Embryonic facial prominence (tissue), 1 donor: ENCODE data around the gene NUTM2B.
"Not testable (repeated sequence)": the region's sequence is repeated elsewhere in the genome, so short reads cannot be mapped to it uniquely, and the experiment has no call there.

Experiments
- DNase-seq: peaks from one replicate; pipeline ENCODE4 v3.0.0-alpha.2; 2016; ENCODE audit errors: extremely low spot score

The NUTM2B gene, protein sequence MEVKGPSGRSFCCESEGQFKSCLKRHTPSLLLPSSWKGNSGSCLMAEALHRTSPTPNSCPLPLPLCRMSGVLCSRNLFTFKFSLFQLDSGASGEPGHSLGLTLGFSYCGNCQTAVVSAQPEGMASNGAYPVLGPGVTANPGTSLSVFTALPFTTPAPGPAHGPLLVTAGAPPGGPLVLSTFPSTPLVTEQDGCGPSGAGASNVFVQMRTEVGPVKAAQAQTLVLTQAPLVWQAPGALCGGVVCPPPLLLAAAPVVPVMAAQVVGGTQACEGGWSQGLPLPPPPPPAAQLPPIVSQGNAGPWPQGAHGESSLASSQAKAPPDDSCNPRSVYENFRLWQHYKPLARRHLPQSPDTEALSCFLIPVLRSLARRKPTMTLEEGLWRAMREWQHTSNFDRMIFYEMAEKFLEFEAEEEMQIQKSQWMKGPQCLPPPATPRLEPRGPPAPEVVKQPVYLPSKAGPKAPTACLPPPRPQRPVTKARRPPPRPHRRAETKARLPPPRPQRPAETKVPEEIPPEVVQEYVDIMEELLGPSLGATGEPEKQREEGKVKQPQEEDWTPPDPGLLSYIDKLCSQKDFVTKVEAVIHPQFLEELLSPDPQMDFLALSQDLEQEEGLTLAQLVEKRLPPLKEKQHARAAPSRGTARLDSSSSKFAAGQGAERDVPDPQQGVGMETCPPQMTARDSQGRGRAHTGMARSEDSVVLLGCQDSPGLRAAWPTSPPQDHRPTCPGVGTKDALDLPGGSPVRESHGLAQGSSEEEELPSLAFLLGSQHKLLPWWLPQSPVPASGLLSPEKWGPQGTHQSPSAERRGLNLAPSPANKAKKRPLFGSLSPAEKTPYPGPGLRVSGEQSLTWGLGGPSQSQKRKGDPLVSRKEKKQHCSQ

DNA sequence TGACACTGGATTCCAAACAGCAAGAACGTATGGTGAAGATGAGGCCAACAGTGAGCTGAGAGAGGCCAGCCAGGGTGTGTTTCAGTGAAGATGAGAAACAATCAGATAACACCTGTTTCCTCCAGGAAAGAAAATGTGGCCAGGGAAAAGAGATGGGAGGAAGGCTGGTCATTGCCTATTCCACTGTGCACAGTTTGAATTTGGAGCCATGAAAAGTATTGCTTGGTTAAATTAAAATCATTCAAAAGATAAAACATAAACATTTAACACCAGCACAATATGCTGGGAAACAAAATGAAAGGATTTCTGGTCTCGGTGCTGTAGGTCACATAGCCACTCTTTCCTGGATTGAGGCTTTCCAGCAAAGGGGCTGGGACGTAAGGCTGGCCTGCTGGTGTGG lies at the start of gene NUTM2B:
Gene NUTM2B, plus strand, starts transcription at position 301 of the 400 bp plus-strand sequence. CDS start 383 bp downstream, outside the sequence.
- not testable (repeated sequence) for DNase-seq

DNA sequence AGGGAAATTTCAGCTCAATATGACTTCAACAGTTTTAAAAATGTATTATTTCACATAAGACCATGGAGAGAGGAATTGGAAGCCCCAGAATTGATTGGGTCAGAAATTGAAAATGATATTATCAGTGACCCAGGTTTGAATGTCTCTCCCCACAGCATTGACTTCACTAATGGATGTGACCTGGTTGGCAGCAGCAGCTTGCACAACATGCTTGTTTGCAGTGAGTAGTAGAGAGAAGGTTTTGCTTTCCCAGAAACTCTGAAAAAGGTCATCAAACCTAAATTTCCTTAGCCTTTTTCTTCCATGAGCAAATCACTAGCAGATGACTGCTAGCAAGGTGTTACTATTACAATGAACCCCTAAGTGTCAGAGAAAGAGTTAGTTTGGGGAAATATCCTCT lies 39.7 kb upstream of the NUTM2B start:
- not testable (repeated sequence) for DNase-seq

DNA sequence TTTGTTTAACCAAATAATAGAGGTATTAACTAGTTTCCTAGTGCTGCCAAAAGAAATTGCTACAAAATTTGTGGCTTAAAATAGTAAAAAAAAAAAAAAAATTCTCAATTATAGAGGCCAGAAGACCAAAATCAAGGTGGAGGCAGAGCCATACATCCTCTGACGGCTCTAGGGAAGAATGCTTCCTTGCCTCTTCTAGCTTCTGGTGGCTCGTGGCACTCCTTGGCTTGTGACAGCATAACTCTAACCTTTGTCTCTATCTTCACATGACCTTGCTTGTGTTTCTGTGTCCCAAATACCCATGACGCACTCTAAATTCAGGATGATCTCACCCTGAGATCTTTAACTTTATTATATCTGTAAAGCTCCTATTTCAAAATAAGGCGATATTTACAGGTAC lies 38.3 kb upstream of the NUTM2B start:
- not testable (repeated sequence) for DNase-seq

DNA sequence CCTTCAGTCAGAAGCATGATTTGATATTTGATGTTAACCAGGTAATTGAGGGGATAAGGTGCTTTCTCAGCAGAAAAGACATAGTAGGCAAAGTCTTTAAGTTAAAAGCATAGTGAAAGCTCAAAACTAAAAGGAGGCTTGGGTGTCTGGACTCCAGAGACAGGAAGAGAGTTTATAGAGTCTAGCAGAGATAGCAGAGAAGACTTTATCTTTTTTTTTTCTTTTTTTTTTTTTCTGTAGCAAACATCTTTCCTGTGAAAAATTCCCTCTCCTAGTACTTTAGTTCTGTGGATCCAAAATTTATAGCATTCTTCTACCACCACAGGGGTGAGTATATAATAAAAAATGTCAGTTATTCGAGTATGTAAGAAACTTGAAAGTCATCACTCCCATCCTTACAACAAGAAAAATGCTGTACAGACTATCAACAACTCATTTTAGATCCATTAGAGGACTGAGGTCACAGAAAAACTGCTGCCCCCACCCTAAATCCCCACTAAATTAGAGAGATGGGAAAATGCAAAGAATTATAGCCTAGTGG lies 33.7 kb upstream of the NUTM2B start:
- not testable (repeated sequence) for DNase-seq

DNA sequence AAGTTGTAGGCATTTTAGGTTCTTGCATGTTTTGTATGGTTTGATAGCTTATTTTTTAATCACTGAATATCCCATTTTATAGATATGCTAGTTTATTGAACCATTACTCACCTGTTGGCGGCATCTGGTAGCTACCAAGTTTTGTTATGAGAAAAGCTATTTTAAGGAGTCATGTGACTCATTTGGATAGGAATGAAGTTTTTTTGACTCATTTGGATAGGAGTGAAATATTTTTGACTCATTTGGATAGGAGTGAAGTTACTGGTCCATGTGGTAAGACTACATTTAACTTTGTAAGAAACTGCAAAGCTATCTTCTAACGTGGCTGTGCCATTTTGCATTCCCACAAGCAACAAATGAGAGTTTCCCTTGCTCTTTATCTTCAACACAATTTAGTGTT lies 28.1 kb upstream of the NUTM2B start:
- not testable (repeated sequence) for DNase-seq

DNA sequence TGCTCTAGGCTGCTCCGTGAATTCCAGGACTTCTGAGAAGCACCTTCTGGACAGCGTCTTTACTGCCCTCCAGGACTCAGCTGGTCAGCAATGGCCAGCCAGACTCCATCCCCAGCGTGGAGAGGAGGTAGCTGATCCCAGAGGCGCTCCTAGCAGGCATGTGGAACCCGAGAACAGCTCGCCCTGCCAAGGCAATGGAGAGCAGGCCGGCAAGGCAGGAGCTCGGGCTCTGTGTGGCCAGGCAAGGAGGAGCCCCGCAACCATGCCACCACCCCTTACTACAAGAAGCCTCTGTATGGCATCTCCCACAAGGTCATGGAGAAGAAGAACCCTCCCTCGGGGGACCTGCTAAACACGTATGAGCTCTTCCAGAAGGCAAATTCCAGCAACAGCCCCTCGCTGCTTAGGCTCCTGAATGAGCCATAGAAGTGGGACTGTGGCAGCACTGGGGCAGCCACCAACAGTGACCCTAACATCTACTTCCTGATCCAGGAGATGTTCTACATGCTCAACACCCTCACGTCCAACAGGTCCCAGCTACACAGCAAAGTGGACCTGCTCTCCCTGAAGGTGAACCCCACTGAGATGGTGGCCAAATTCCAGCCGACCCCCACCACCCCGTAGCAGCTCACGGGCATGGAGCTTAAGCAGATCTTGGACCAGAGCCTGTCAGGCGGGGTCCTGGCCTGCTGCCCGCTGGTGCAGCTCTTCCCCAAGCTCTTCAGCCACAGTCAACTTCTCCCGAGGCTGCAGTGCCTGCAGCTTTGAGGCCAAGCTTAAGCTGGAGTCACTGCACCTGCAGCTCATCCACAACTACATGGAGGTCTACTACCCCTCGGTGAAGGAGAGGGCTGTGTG lies 19.8 kb upstream of the NUTM2B start:
- DNase-seq: not testable (repeated sequence)

DNA sequence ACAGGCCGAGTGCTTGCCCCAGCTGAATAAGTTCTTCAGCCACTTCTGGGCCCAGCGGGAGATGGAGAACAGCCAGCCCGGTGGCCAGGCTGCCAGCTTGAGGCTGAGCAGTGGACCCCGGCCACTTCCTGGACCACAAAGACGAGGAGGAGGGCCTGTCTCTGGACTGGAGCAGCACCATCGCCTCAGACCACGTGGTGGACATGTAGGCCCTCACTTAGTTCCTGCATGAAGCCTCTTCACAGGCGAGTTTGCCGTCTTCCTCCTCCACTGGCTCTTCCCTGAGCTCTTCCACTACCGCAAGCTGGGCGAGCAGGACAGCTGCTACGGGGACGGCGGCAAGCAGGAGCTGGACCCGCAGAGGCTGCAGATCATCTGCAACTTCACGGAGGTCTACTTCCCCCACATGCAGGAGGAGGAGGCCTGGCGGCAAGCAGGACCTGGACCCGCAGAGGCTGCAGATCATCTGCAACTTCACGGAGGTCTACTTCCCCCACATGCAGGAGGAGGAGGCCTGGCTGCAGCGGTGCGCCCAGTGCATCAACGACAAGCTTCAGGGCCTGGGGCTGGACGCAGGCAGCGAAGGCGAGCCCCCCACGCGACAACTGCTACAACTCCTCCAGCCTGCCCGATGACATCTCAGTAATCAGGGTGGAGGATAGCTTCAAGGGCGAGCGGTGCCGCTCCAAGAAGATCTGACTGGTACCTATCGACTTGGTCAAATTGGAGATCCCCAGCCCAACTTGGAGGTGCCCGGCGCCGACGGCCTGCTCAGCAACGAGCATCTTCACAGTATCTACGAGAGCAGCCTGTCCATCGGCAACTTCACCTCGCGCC lies 18.9 kb upstream of the NUTM2B start:
- not testable (repeated sequence) for DNase-seq

DNA sequence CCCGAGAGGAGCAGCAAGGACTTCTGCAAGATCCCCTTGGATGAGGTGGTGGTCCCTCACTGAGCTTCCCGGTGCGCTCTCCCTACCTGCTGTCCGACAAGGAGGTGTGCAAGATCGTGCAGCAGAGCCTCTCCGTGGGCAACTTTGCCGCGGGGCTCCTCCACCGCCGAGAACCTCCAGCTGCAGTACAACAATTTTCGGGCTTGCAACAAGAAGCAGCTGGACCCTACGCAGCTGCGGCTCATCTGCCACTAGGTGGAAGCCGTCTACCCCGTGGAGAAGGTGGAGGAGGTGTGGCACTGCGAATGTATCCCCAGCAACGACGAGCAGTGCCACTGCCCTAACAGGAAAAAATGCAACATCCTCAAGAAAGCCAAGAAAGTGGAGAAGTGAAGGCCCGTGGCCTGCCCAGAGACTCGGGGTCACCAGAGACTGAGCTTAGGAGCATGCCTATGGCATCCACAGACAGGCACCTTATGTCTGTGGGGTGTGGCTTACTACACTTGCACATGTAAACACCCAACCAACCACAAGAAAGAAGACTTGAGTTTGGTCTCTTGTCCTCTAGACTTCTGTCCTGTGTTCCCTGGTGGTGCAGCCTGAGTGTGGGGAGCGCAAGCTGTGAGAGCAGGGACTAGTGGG lies 17.9 kb upstream of the NUTM2B start:
- not testable (repeated sequence) for DNase-seq

DNA sequence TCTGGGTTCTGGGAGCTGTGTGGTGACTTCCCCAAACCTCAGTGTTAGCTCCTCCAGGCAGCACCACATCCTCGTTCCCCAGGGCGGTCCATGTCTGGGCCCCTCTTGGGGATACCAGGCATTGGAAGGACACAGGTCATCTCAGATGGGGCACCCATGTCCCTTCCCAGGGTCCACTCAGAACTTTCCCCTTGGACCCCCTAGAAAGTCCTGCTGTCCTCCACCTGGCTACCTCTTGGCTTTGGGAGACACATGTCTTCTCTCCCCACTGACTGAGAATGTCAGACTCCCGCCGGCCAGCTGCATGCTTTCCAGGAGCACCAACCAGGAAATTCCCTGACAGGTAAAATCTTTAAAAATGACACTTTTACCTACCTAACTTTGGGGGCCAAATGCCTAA lies 16.4 kb upstream of the NUTM2B start:
- DNase-seq: not testable (repeated sequence)

DNA sequence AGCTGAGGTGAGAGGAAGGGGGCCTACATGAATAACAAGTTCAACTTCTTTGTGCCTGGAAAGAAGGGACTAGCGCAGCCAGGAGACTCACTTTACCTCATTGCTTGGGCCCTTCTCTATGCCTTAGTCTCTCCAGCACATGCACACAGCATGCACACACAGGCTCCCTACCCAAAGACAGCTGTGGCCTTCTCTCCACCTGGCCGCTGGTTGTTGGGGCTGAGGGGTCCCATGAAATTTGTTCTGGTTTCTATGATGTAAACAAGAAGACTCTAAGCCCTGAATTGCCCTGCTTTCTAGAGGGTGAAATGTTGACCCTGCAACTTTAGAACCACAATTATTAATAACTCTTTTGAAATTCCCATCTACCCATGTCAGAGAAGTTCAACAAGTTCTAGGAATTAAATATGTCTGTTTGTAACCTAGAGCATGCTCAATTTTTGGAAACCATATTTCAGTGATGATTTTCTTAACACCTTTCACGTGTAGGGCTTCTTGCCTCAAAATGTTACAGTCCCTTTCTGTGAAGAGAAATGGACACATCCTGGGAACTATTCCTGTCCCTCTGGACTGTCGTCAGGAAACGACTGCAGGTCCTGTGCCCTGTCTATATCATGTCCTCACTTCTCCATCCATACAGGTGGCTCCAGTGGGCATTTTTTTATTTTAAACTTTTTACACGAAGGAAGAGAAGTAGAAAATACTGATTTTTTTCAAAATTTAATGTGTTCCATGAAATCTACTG lies 15.4 kb upstream of the NUTM2B start:
- DNase-seq: not testable (repeated sequence)

DNA sequence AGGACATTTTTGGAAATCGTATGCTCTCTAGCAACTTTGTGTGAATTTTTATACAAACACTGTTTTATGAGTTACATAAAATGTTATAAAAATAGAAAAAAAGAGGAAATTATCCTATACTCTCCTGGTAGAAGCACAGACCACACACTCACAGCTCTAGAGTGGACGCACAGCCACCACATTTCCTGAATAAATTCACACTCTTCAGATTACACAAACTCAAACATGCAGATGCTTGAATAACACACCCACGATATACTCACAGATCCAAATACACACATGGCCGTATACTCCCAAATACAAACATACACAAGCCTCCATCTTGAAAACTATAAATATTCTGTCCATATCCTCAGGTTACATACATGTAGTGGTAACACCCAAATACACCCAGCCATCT lies 14.2 kb upstream of the NUTM2B start:
- not testable (repeated sequence) for DNase-seq

DNA sequence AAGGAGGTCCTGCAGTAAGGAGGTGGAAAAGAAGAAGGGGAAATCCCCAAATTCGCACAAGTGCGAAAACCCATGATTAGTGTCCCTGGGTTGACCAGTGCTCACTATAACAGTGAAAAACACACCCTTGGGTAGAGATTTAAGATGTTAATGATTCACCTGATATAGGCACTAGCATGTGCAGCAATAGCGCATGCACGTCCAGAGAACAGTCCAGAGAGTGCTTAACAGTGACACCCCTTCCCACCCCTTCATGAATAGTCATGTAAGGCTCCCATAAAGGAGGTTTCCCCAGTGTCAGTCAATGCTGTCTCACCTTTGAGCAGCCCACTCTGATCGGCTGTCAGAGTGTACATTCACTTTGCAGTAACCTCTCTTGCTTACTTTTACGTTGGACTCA lies 6.4 kb upstream of the NUTM2B start:
- DNase-seq: not testable (repeated sequence)

DNA sequence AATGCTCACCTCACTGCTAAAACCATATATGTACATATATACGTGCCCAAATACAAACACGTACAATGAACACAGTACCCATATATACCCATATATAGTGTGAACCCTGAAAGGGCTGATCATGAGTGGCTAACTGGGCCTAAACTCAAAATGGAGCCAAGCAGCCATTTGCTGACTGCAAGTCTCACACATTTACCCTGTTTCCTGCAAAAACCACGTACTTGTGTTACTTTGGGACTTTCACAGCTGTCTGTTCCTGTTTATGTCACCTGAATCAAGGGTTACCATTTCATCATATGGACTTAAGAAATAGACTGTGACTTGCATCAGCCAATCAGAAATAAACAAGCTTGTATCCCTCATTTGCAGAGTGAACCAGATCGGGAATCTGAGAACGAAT lies 5.9 kb upstream of the NUTM2B start:
- not testable (repeated sequence) for DNase-seq

DNA sequence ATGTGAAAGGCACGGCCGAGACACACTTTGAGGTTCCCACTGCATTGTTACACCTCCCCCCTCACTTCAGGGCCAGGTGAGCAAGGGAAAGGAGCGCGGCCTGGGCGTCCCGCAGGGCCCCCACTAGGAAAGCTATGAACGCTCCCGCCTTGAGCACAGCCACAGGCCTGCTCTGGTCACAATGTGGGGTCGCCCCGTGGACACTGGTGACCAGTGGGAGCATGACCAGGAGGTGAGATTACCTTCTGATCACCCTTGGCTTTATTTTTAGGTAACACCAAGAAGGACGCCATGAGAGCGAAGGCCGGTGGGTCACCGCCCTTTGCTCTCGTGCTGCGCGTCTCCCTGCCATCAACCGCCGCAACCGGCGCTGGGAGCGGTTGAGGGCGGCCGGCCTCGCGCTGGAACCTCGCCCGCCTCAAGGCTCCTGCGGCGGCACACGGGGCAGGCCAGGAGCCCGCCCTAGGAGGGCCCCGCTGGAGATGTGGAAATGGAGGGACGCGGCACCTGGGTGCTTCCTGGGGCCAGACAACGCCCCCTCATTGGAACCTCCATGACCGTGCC lies 2.6 kb upstream of the NUTM2B start:
- DNase-seq: not testable (repeated sequence)

DNA sequence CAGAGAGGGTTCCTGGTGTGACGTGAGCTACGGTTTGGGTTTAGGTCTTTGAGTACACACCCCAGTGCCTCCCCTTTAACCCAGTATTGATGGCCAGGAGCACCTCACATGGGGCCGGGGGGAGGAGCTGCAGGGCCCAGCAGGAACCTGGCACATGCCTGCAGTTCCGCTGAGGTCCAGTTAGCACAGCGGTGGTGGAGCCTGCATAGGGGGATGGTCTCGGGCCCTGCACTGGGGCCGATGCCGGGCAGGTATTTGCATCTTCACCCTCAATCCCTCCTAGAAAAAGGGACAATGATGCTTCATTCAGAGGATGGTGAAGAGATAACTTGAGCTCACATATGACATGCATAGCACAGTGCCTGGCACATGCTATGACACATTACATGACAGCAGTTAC lies 4.0 kb downstream of the NUTM2B start:
- not testable (repeated sequence) for DNase-seq

DNA sequence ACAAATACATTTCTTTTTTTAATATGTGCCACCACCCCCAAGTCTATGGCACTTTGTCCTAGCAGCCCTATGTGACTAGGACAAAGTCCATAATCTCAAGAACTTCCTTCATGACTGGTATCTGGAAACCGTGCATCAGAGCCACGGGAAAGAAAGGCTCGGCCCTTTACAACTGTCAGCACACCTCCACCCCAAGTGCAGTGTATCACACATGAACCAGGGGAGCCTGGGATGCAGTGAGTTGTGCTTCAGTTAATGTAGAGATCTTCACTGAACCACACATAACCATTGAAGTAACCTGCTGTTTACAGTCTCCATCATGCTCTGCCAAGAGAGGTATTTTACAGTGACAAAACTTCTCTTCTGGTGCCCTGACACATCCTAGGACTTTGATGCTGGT lies 11.9 kb downstream of the NUTM2B start:
- not testable (repeated sequence) for DNase-seq

DNA sequence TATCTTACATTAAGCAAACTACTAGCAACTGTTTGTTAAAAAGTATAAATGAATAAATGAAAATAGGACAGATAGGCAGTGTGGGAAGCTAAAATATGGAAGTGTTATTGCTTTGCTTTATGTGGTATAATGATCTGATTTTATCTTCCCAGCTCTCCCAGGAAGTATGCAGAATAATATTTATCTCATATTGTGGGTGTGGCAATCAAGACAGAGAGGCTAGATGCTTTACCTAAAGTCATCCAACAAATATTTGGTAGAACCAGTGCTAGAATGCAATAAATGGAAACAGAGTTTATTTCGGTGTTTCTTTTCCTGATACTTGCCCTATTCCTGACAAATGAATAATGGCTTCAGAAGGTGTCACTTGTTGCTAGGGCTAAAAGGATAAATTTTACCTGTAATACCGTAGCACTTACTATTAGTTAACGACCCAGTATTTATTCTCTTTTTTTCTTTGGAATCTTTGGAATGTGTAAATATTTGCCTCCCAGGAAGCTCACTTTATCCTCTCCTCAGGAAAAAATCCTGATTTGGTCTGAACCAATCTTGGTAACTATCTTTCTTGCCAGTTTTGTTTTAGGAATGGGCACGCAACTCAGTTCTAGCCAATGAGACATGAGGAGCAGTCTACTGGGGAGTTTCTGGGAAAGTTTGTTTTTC lies 14.0 kb downstream of the NUTM2B start:
- not testable (repeated sequence) for DNase-seq

DNA sequence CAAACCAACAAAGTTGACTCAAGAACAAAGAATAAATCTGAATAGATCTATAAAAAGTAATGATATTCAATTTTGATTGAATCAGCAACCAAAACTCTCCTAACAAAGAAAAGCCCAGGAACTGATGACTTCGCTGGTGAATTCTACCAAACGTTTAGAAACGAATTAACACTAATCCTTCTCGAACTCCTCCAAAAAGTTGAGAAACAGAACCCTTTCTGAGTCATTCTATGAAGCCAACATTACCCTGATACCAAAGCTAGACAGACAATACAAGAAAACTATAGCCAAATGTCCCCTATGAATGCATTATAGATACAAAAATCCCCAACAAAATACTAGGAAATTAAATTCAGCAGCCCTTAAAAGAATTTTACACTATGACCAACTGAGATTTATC lies 17.0 kb downstream of the NUTM2B start:
- not testable (repeated sequence) for DNase-seq
